MM.1S (cell line): ENCODE measurements around the gene TBC1D5.
"Not testable (repeated sequence)": the region's sequence is repeated elsewhere in the genome, so short reads cannot be mapped to it uniquely, and the experiment has no call there.

Experiments used
- CTCF ChIP-seq: fragments of 300-600 bp; sonication (generic); IDR thresholded peaks from 2 replicates; pipeline ENCODE4 v1.5.1; 2016; ENCODE audit warnings: antibody characterized with exemption, low read length, mixed read lengths
- EZH2 ChIP-seq: fragments of 300-600 bp; sonication (generic); optimal IDR thresholded peaks from 2 replicates; pipeline ENCODE3; 2017; ENCODE audit warnings: low read depth, mild to moderate bottlenecking, antibody characterized with exemption, low read length, mixed read lengths

- TF ChIP-seq CTCF, EZH2: not testable (repeated sequence)
Measured at GRCh38 chr3:17351193-17351592, 391.2 kb downstream of the TBC1D5 start.
